ENCODE data around the gene CAMK4. TPM values are rescaled to one million over a fixed set of nuclear protein-coding genes. Genes with fewer than 3 reads are reported as not detected.
"Not testable (repeated sequence)": the region's sequence is repeated elsewhere in the genome, so short reads cannot be mapped to it uniquely, and the experiment has no call there.

Gene CAMK4
- total and polyA plus RNA-seq, 2 donors (not counting 1 experiment from before 2014, with no cell fraction given): 0.83 to 5.9 TPM

- Histone ChIP-seq H3K27ac (ENCODE audit: insufficient read depth, low read length) (no peak overlapping the region), H3K9me3 (ENCODE audit: control insufficient read depth, insufficient read depth, low read depth, low read length) (no peaks in the 10 kb centered on the region), H3K4me3 (replicated peaks in 1 of 4; ENCODE audit: control extremely low read depth in 1 of 4, insufficient read depth in 1 of 4, low read depth in 3 of 4, low read length in 4 of 4) (no peak overlapping the region), H4K20me1 (ENCODE audit: control insufficient read depth, extremely low read depth, insufficient read depth, low read length) (no peaks in the 10 kb centered on the region), H3K79me2 (ENCODE audit: control insufficient read depth, insufficient read depth, low read length) (no peaks in the 10 kb centered on the region), H2AFZ (ENCODE audit: low read length) (no peak overlapping the region), H3K4me1 (ENCODE audit: control insufficient read depth, extremely low read depth, insufficient read depth, low read length) (no peaks in the 10 kb centered on the region), H3K27me3 (ENCODE audit: control insufficient read depth, insufficient read depth, low read length) (no peaks in the 10 kb centered on the region), H3K36me3 (ENCODE audit: control insufficient read depth, insufficient read depth, low read length) (no peaks in the 10 kb centered on the region), H3K9ac (ENCODE audit: insufficient read depth, low read length) (no peak overlapping the region), H3K4me2 (ENCODE audit: extremely low read depth, insufficient read depth, low read length) (no peak overlapping the region)
- TF ChIP-seq CTCF (conservative IDR thresholded peaks at IDR 0.05 in 1 of 2, IDR thresholded peaks at IDR 0.05 in 1 of 2; ENCODE audit: low read depth in 1 of 2, low read length in 2 of 2): no peak
- no peak for TF ChIP-seq EZH2 (IDR thresholded peaks at IDR 0.05; ENCODE audit: low read length, missing control alignments)
- DNase-seq (ENCODE audit: low read depth in 2 of 2): peak in 1 of 2 donors; percentile 14
Observed at GRCh38 chr5:111404270-111404769, 180.1 kb downstream of the CAMK4 start.

GRCh38 chr5:111407562-111407961, 183.4 kb downstream of the CAMK4 start:
- Histone ChIP-seq H3K4me1 (ENCODE audit: control insufficient read depth, extremely low read depth, insufficient read depth, low read length) (no peaks in the 10 kb centered on the region), H3K4me2 (ENCODE audit: extremely low read depth, insufficient read depth, low read length) (no peak overlapping the region), H3K27ac (ENCODE audit: insufficient read depth, low read length) (no peak overlapping the region), H4K20me1 (ENCODE audit: control insufficient read depth, extremely low read depth, insufficient read depth, low read length) (no peaks in the 10 kb centered on the region), H3K4me3 (replicated peaks in 1 of 4; ENCODE audit: control extremely low read depth in 1 of 4, insufficient read depth in 1 of 4, low read depth in 3 of 4, low read length in 4 of 4) (no peak overlapping the region), H3K79me2 (ENCODE audit: control insufficient read depth, insufficient read depth, low read length) (no peaks in the 10 kb centered on the region), H3K9ac (ENCODE audit: insufficient read depth, low read length) (no peak overlapping the region), H3K9me3 (ENCODE audit: control insufficient read depth, insufficient read depth, low read depth, low read length) (no peaks in the 10 kb centered on the region), H3K27me3 (ENCODE audit: control insufficient read depth, insufficient read depth, low read length) (no peaks in the 10 kb centered on the region), H3K36me3 (ENCODE audit: control insufficient read depth, insufficient read depth, low read length) (no peaks in the 10 kb centered on the region), H2AFZ (ENCODE audit: low read length) (no peak overlapping the region)
- peak in 1 of 2 donors; percentile 6 for DNase-seq (ENCODE audit: low read depth in 2 of 2)
- TF ChIP-seq CTCF (conservative IDR thresholded peaks at IDR 0.05 in 1 of 2, IDR thresholded peaks at IDR 0.05 in 1 of 2; ENCODE audit: low read depth in 1 of 2, low read length in 2 of 2): no peak

GRCh38 chr5:111408817-111409216, 184.6 kb downstream of the CAMK4 start:
- Histone ChIP-seq H3K9me3 (ENCODE audit: control insufficient read depth, insufficient read depth, low read depth, low read length) (no peaks in the 10 kb centered on the region), H3K4me1 (ENCODE audit: control insufficient read depth, extremely low read depth, insufficient read depth, low read length) (no peaks in the 10 kb centered on the region), H3K4me2 (ENCODE audit: extremely low read depth, insufficient read depth, low read length) (no peak overlapping the region), H4K20me1 (ENCODE audit: control insufficient read depth, extremely low read depth, insufficient read depth, low read length) (no peaks in the 10 kb centered on the region), H2AFZ (ENCODE audit: low read length) (no peak overlapping the region), H3K36me3 (ENCODE audit: control insufficient read depth, insufficient read depth, low read length) (no peaks in the 10 kb centered on the region), H3K27ac (ENCODE audit: insufficient read depth, low read length) (no peak overlapping the region), H3K27me3 (ENCODE audit: control insufficient read depth, insufficient read depth, low read length) (no peaks in the 10 kb centered on the region), H3K79me2 (ENCODE audit: control insufficient read depth, insufficient read depth, low read length) (no peaks in the 10 kb centered on the region), H3K9ac (ENCODE audit: insufficient read depth, low read length) (no peak overlapping the region), H3K4me3 (replicated peaks in 1 of 4; ENCODE audit: control extremely low read depth in 1 of 4, insufficient read depth in 1 of 4, low read depth in 3 of 4, low read length in 4 of 4) (no peak overlapping the region)
- no peak for TF ChIP-seq CTCF (conservative IDR thresholded peaks at IDR 0.05 in 1 of 2, IDR thresholded peaks at IDR 0.05 in 1 of 2; ENCODE audit: low read depth in 1 of 2, low read length in 2 of 2)
- no peak for TF ChIP-seq EZH2 (IDR thresholded peaks at IDR 0.05; ENCODE audit: low read length, missing control alignments)
- no peak for DNase-seq (ENCODE audit: low read depth in 2 of 2)

- not testable (repeated sequence) for H3K9ac ChIP-seq (ENCODE audit: insufficient read depth, low read length); H3K27me3 ChIP-seq (ENCODE audit: control insufficient read depth, insufficient read depth, low read length); H3K36me3 ChIP-seq (ENCODE audit: control insufficient read depth, insufficient read depth, low read length); H3K79me2 ChIP-seq (ENCODE audit: control insufficient read depth, insufficient read depth, low read length); H3K4me1 ChIP-seq (ENCODE audit: control insufficient read depth, extremely low read depth, insufficient read depth, low read length); H3K27ac ChIP-seq (ENCODE audit: insufficient read depth, low read length); H3K9me3 ChIP-seq (ENCODE audit: control insufficient read depth, insufficient read depth, low read depth, low read length); H2AFZ ChIP-seq (ENCODE audit: low read length); H4K20me1 ChIP-seq (ENCODE audit: control insufficient read depth, extremely low read depth, insufficient read depth, low read length); DNase-seq (ENCODE audit: low read depth in 2 of 2); H3K4me2 ChIP-seq (ENCODE audit: extremely low read depth, insufficient read depth, low read length); H3K4me3 ChIP-seq (replicated peaks in 1 of 4; ENCODE audit: control extremely low read depth in 1 of 4, insufficient read depth in 1 of 4, low read depth in 3 of 4, low read length in 4 of 4)
Observed at GRCh38 chr5:111409266-111409665, 185.1 kb downstream of the CAMK4 start.

GRCh38 chr5:111410067-111410466, 185.9 kb downstream of the CAMK4 start:
- not testable (repeated sequence) for H3K4me3 ChIP-seq (replicated peaks in 1 of 4; ENCODE audit: control extremely low read depth in 1 of 4, insufficient read depth in 1 of 4, low read depth in 3 of 4, low read length in 4 of 4); H4K20me1 ChIP-seq (ENCODE audit: control insufficient read depth, extremely low read depth, insufficient read depth, low read length); H2AFZ ChIP-seq (ENCODE audit: low read length); H3K9ac ChIP-seq (ENCODE audit: insufficient read depth, low read length); H3K27me3 ChIP-seq (ENCODE audit: control insufficient read depth, insufficient read depth, low read length); H3K9me3 ChIP-seq (ENCODE audit: control insufficient read depth, insufficient read depth, low read depth, low read length); H3K79me2 ChIP-seq (ENCODE audit: control insufficient read depth, insufficient read depth, low read length); H3K36me3 ChIP-seq (ENCODE audit: control insufficient read depth, insufficient read depth, low read length); H3K27ac ChIP-seq (ENCODE audit: insufficient read depth, low read length); H3K4me1 ChIP-seq (ENCODE audit: control insufficient read depth, extremely low read depth, insufficient read depth, low read length); H3K4me2 ChIP-seq (ENCODE audit: extremely low read depth, insufficient read depth, low read length); DNase-seq (ENCODE audit: low read depth in 2 of 2)

Measured in fibroblast of lung (primary cell).